LNCAP (cell line): ENCODE results near the gene BTLA.

Experiments used
- TF ChIP-seq, protein P1 (sequence below): fragments of 450-650 bp; IDR thresholded peaks from 2 replicates; pipeline ENCODE4 v1.5.1; 2017; ENCODE audit warnings: mild to moderate bottlenecking

Gene BTLA

DNA sequence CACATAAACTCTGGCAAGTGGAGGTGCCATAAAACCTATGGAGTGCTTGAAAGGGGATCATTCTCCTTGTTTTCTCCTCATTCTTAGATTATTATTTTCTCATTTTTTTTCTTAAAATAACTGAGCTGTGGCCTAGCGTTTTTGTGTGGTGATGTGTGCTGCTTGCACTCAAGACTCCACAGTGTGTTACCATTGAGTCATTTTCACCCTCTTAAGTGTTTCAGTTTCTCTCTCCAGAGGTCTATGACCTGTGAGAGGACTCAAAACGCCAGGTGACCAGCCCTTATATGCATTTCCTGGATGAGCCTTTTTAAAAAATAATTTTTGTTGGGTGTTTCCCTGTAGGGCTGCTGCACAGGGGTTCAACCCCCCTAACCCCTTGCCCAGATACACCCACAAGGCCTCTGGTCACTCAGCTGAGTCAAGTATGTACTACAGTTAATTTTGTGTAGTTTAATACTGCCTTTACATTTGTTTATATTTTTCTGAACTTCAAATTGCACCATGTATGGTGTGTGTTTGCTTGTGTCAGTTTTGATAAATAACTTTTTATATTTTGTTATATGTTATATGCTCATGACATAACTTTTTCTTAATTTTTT, 15.4 kb upstream of the BTLA start:
- TF ChIP-seq, protein P1, sequence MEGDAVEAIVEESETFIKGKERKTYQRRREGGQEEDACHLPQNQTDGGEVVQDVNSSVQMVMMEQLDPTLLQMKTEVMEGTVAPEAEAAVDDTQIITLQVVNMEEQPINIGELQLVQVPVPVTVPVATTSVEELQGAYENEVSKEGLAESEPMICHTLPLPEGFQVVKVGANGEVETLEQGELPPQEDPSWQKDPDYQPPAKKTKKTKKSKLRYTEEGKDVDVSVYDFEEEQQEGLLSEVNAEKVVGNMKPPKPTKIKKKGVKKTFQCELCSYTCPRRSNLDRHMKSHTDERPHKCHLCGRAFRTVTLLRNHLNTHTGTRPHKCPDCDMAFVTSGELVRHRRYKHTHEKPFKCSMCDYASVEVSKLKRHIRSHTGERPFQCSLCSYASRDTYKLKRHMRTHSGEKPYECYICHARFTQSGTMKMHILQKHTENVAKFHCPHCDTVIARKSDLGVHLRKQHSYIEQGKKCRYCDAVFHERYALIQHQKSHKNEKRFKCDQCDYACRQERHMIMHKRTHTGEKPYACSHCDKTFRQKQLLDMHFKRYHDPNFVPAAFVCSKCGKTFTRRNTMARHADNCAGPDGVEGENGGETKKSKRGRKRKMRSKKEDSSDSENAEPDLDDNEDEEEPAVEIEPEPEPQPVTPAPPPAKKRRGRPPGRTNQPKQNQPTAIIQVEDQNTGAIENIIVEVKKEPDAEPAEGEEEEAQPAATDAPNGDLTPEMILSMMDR: no peak

DNA sequence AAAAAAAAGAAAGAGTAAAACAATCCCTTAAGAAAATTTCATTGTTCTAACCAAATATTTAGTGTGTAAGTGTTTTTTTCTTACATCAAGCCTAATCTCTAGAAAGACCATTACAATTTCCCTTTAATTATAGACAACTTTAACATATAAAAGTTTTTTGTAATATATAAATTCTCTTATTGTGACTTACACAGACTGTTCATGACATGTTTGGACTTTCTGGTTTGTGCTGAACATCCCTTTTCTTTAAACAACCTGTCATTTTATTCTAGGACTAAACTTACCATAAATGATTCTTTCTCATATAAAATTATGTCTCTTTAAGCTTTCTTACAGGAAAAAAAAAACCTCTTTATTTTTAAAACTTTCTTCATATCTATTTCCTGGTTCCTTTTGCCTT, 13.0 kb upstream of the BTLA start:
- TF ChIP-seq, protein P1: no peak

- TF ChIP-seq, protein P1: no peak
These were observed 9.6 kb upstream of the BTLA start for GRCh38 chr3:112508860-112509259.

GRCh38 chr3:112508261-112508660, 9.0 kb upstream of the BTLA start:
- TF ChIP-seq, protein P1: no peak

GRCh38 chr3:112505907-112506306, 6.6 kb upstream of the BTLA start:
- TF ChIP-seq, protein P1: no peak

DNA sequence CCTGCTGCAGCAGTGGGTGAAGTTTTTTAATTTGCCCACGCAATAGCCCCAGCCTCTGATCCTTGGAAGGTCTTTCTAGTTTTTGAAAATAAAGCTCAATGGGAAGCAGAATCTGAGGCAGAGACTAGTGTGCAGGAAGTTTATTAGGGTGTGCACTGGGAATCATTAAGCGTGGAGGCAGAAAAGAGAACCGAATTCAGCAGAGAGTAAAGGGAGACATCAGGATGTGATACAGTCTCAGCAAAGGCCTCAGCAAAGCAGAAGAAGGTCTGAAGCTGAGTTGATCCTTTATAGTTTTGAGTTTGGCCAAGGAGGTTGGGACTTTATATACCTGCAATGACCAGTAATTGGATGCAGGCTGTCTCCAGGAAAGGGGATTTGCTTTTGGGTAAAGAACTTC, 4.9 kb upstream of the BTLA start:
- TF ChIP-seq, protein P1: no peak

GRCh38 chr3:112503304-112503972, 4.2 kb upstream of the BTLA start:
- TF ChIP-seq, protein P1: no peak
